Cardiac muscle cell (in vitro differentiated cells and primary cell): ENCODE results near the gene CISD3. TPM values are rescaled to one million over a fixed set of nuclear protein-coding genes. Genes with fewer than 3 reads are reported as not detected.

Experiments used
- DNase-seq, 2 donors: peaks; one replicate each; pipeline versions ENCODE4 v3.0.0 to v3.0.0-alpha.2; 2010 to 2017; ENCODE audit warnings: low read depth in 1 of 2, low spot score in 1 of 2
- H3K27ac ChIP-seq: fragments of 200-600 bp; sonication (generic); 2 replicates; pipeline ENCODE4 v1.5.1; 2016
- H3K27me3 ChIP-seq: fragments of 200-600 bp; sonication (generic); 2 replicates; pipeline ENCODE4 v1.6.0; 2016; ENCODE audit warnings: control low read depth
- H3K36me3 ChIP-seq: fragments of 200-600 bp; sonication (generic); 2 replicates; pipeline ENCODE4 v1.5.1; 2016; ENCODE audit warnings: control low read depth
- H3K4me1 ChIP-seq: fragments of 200-600 bp; sonication (generic); 2 replicates; pipeline ENCODE4 v1.8.1; 2017; ENCODE audit warnings: low read depth, mild to moderate bottlenecking, mixed run types
- H3K4me3 ChIP-seq: fragments of 200-600 bp; sonication (generic); 2 replicates; pipeline ENCODE4 v1.5.1; 2016; ENCODE audit warnings: mild to moderate bottlenecking
- H3K9me3 ChIP-seq: fragments of 200-600 bp; sonication (generic); 2 replicates; pipeline ENCODE4 v1.5.1; 2017; ENCODE audit warnings: low read depth, mild to moderate bottlenecking, control low read depth
- CTCF ChIP-seq: IDR thresholded peaks from 2 replicates; pipeline ENCODE4 v1.5.1; 2012; ENCODE audit warnings: low read depth, mild to moderate bottlenecking, low read length
- polyA plus RNA-seq: library from polyadenylated mRNA; unstranded; fragments of >200 nt; fragmentation: Nextera tagmentation; extraction: Ambion mirVana; gene quantifications from 2 replicates; pipeline ENCODE4 v1.2.1, GENCODE V29; 2016
- total RNA-seq: library from RNA; depleted of rRNA; stranded (reverse); fragments of >200 nt; gene quantifications from 2 replicates; pipeline ENCODE4 v1.2.3, GENCODE V29; 2016

Gene CISD3
- total and polyA plus RNA-seq, 2 experiments from 2014 or later: 4.9 to 29.7 TPM

DNA sequence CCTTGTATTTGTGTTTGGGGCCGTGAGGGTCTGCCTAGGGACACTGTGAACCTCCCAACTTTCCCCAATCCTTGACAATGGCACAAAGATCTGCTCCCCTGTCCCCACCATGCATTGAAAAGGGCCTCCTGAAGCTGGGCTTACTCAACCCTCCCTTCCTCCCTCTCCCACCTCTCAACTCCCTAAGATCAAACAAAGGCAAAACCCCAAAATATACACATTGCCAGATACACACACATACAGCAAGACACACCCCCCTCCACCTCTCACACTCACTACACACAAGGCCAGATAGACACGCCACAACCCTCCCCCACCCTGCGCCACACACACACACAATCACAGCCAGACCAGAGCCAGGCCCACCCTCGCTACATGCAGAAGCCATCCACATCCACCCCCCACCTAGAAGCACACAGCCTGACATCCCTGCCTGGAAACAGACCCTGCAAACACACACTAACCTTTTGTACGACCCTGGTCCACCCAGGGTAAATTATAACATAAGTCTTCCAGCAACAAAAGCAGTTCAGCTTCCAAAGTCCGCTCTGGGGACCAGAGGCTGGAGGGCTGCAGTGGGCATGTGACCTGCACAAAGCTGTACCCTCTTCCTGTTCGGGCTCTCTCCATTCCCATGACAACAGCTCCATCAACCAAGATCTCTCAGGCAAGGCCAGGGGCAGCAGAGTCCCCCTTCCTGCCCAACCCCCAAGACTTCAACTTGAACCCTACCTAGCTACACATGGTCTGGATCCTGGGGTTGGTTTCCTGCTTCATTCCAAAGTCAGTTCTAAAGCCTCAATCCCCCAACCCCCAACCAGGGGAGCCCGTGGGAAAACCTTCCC is 16.1 kb downstream of the CISD3 start:
- no peak for DNase-seq
- no peak for TF ChIP-seq CTCF
- no peaks in the 10 kb centered on the region for H3K9me3 ChIP-seq
- peaks cover 20% of the 10 kb centered on the region for H3K4me1 ChIP-seq
- H3K27me3 ChIP-seq: no peaks in the 10 kb centered on the region
- H3K4me3 ChIP-seq: peak overlapping the region; percentile 97
- H3K36me3 ChIP-seq: no peaks in the 10 kb centered on the region
- H3K27ac ChIP-seq: no peak overlapping the region

DNA sequence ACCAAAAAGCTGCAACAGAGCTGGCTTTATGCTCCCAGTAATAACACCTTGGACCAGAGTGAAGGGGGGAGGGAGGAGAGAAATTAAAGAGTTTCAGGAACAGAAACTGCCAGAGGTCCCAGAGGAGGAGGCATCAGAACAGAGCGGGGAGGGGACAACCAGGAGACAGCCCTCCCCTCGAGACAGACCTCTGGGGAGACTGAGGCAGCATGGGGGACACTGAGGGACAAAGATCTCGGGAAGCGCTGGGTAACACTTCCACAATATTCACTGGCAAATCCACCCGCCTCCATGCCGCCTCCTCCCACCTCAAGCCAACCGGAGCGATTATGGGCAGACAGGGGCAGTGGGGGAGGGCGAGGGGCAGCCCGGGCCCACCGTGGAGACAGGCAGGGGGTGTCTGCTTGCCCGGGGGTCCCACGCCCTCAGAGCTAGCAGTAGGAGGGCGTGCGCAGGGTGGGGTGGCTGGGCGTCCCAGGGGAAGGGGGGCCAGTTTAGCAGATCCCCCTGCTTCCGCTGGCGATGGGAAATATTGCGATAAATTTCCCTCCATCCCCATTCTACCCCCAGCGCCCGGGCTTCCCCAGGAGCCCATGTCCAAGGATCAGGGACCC is 16.8 kb downstream of the CISD3 start:
- no peak overlapping the region for H3K27ac ChIP-seq
- DNase-seq: no peak
- peaks cover 18% of the 10 kb centered on the region for H3K4me1 ChIP-seq
- no peaks in the 10 kb centered on the region for H3K36me3 ChIP-seq
- H3K4me3 ChIP-seq: peak overlapping the region; percentile 97
- no peaks in the 10 kb centered on the region for H3K9me3 ChIP-seq
- no peak for TF ChIP-seq CTCF
- H3K27me3 ChIP-seq: no peaks in the 10 kb centered on the region

DNA sequence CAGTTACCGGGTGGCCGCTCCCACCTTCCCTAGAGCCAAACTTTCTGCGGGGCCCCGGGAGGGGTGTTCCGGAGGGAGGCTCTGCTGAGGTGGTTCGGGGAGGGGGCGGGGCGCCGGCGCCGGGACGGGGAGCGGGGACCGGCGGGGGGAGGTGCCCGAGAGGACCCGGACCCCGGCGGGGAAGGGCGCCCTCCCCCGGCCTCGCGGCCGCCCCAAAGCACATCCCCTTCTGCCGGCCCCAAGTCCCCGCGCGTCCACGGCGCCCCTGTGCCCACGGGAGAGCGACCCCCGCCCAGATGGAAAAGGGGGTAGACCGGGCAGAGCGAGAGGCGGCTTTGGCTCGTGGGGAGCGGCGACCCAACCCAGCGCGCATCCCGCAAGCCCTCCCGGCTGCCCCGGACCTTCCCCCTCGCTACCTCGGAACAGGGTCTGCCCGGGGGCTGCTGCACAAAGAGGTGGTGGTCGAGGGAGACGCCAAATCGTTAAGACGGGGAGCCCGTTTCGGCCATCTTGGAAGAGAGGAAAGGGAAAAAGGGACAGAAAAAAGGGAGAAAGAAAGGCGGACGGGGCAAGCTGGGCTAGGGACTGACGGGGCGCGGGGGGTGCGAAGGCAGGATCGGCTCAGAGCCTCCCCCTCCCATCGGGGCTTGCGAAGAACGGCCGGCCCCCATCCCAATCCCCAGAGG is 17.5 kb downstream of the CISD3 start:
- Histone ChIP-seq H3K36me3 (no peaks in the 10 kb centered on the region), H3K27ac (peak overlapping the region; percentile 76), H3K4me3 (peak overlapping the region; percentile 97), H3K9me3 (no peaks in the 10 kb centered on the region), H3K27me3 (no peaks in the 10 kb centered on the region), H3K4me1 (peaks cover 11% of the 10 kb centered on the region)
- no peak for TF ChIP-seq CTCF
- peak; percentile 48 to 61 for DNase-seq

DNA sequence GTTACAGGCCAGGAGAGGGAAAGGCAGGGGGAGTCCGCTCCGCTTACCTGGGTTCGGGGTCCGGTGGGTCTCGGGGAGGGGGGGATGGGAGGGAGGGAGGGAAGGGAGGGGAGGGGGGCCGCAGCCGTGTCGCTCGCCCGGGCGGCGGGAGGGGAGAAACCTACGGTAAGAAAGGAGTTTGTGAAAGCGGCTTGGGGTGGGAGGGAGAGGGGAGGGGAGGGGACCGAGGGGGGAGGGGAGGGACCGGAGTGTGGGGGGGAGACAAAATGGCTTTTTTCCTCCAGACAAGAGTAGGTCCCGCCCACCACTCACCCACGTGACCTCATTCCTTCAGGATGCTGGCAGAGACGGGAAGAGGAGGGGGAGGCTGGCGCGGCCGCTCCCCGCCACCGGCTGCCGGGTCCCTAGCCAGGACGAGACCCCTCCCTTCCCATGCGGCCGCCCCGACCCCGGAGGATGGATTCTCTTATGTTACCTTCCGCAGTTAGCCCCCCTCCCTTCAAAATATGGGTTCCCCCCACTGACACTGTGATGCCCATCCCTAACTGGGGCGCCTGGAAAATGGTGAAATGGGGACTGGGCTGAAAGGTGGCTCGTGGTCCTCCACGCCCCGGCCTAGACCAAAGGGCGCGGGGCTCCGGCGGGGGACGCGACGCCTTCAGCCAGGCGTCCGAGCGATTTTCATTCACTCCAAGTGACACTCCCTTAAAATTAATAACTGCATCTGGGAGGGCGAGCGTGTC is 18.2 kb downstream of the CISD3 start, which contains the start of gene PCGF2:
Gene PCGF2, minus strand, starts transcription at position 188 of the 743 bp plus-strand sequence. CDS start 7,934 bp downstream, outside the sequence.
- no peaks in the 10 kb centered on the region for H3K36me3 ChIP-seq
- no peaks in the 10 kb centered on the region for H3K27me3 ChIP-seq
- DNase-seq: peak; percentile 95
- H3K4me3 ChIP-seq: peak within 1 kb of the TSS; percentile 97
- TF ChIP-seq CTCF: no peak
- H3K4me1 ChIP-seq: peaks cover 12% of the 10 kb centered on the region
- H3K9me3 ChIP-seq: no peaks in the 10 kb centered on the region
- H3K27ac ChIP-seq: peak within 1 kb of the TSS; percentile 76

- peak overlapping the region; percentile 59 for H3K27ac ChIP-seq
- DNase-seq: no peak
- no peaks in the 10 kb centered on the region for H3K36me3 ChIP-seq
Observed at GRCh38 chr17:38748892-38749222, 18.7 kb downstream of the CISD3 start.

More at GRCh38 chr17:38748892-38749222, 18.7 kb downstream of the CISD3 start:
- Histone ChIP-seq H3K4me3 (peak overlapping the region; percentile 97), H3K27me3 (no peaks in the 10 kb centered on the region), H3K9me3 (no peaks in the 10 kb centered on the region), H3K4me1 (peaks cover 16% of the 10 kb centered on the region)
- no peak for TF ChIP-seq CTCF
